Fibroblast of lung (primary cell): ENCODE data around the gene DDX10.

Experiments used
- EZH2 ChIP-seq: IDR thresholded peaks from 2 replicates; pipeline ENCODE4 v1.5.1; 2012; ENCODE audit warnings: low read length, control low read depth, mild to moderate bottlenecking; ENCODE audit errors: missing control alignments
- TF ChIP-seq, protein P1 (sequence below), 2 donors: IDR thresholded peaks in 1 of 2; conservative IDR thresholded peaks in 1 of 2; 1 replicate in 1 of 2; 2 replicates in 1 of 2; pipeline ENCODE4 v1.5.1; 2011 to 2012; ENCODE audit warnings: low read length in 2 of 2, control low read depth in 1 of 2, inconsistent platforms in 1 of 2, low read depth in 1 of 2, mild to moderate bottlenecking in 1 of 2

DNA sequence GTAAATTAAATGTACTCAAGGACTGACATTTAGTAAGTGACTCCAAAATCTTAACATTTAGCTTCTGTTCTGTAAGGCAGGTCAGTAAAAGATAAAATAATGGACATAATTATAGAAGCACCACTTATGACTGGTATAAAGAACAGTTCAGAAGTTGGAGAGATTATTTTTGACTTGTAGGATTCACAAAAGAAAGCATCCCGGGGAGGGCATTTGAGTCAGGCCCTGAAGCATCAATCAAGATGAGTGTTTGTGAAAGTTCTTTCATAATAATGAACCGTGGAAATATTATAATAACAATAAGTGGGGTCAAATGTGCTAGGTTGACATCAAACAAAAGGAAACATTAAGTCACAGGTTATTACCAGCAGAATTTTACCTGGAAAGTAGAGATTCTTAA, 201.9 kb downstream of the DDX10 start:
- TF ChIP-seq, protein P1, sequence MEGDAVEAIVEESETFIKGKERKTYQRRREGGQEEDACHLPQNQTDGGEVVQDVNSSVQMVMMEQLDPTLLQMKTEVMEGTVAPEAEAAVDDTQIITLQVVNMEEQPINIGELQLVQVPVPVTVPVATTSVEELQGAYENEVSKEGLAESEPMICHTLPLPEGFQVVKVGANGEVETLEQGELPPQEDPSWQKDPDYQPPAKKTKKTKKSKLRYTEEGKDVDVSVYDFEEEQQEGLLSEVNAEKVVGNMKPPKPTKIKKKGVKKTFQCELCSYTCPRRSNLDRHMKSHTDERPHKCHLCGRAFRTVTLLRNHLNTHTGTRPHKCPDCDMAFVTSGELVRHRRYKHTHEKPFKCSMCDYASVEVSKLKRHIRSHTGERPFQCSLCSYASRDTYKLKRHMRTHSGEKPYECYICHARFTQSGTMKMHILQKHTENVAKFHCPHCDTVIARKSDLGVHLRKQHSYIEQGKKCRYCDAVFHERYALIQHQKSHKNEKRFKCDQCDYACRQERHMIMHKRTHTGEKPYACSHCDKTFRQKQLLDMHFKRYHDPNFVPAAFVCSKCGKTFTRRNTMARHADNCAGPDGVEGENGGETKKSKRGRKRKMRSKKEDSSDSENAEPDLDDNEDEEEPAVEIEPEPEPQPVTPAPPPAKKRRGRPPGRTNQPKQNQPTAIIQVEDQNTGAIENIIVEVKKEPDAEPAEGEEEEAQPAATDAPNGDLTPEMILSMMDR (conservative IDR thresholded peaks at IDR 0.05 in 1 of 2, IDR thresholded peaks at IDR 0.05 in 1 of 2; ENCODE audit: low read depth in 1 of 2, low read length in 2 of 2) = no peak
- TF ChIP-seq EZH2 = no peak
